CD4-positive, CD25-positive, alpha-beta regulatory T cell (primary cell): ENCODE measurements around the gene SCT. TPM values are rescaled to one million over a fixed set of nuclear protein-coding genes. Genes with fewer than 3 reads are reported as not detected.

Source experiments
- ATAC-seq, 2 donors: fragments of 150-1000 bp; cut with Tn5 transposase; one replicate each; pipeline ENCODE4 v1.10.0; 2021; ENCODE audit warnings: low read depth in 2 of 2, moderate number of reproducible peaks in 2 of 2, moderate library complexity in 1 of 2
- DNase-seq, 3 donors: peaks; one replicate each; pipeline versions ENCODE4 v3.0.0 to v3.0.0-alpha.2; 2012 to 2022; ENCODE audit warnings: mixed read lengths in 1 of 3
- H3K27ac ChIP-seq: one replicate; pipeline ENCODE4 v1.7.0; 2013; ENCODE audit warnings: mild to moderate bottlenecking, low read length; ENCODE audit not compliant: insufficient read depth, poor library complexity, severe bottlenecking
- H3K27me3 ChIP-seq: one replicate; pipeline ENCODE4 v1.7.0; 2013; ENCODE audit warnings: low read length; ENCODE audit not compliant: control insufficient read depth, insufficient read depth
- H3K36me3 ChIP-seq: one replicate; pipeline ENCODE4 v1.7.0; 2013; ENCODE audit warnings: mild to moderate bottlenecking, low read length, moderate library complexity; ENCODE audit not compliant: control insufficient read depth, insufficient read depth
- H3K4me1 ChIP-seq: 2 replicates; pipeline ENCODE4 v1.7.0; 2013; ENCODE audit warnings: mild to moderate bottlenecking, low read length; ENCODE audit not compliant: insufficient read depth, control insufficient read depth, poor library complexity, severe bottlenecking
- H3K4me3 ChIP-seq: one replicate; pipeline ENCODE4 v1.7.0; 2013; ENCODE audit warnings: low read depth, mild to moderate bottlenecking, low read length, moderate library complexity
- H3K9me3 ChIP-seq, 2 experiments: 1 replicate in 1 of 2; 2 replicates in 1 of 2; pipeline ENCODE4 v1.7.0; 2013; ENCODE audit warnings: low read length in 2 of 2, mild to moderate bottlenecking in 1 of 2, moderate library complexity in 1 of 2; ENCODE audit not compliant: control insufficient read depth in 2 of 2
- H3K27ac Mint-ChIP-seq, 3 donors: one replicate each; pipeline ENCODE4 v1.8.0; 2020 to 2022; ENCODE audit warnings: mild to moderate bottlenecking in 3 of 3, mixed read lengths in 3 of 3, moderate library complexity in 2 of 3
- H3K27me3 Mint-ChIP-seq: one replicate; pipeline ENCODE4 v1.8.0; 2022; ENCODE audit warnings: mild to moderate bottlenecking, mixed read lengths
- H3K36me3 Mint-ChIP-seq: one replicate; pipeline ENCODE4 v1.8.0; 2020; ENCODE audit warnings: mixed read lengths
- H3K4me1 Mint-ChIP-seq, 4 donors: one replicate each; pipeline ENCODE4 v1.8.0; 2020 to 2022; ENCODE audit warnings: mixed read lengths in 4 of 4, mild to moderate bottlenecking in 1 of 4
- H3K4me3 Mint-ChIP-seq, 4 donors: one replicate each; pipeline ENCODE4 v1.8.0; 2020 to 2022; ENCODE audit warnings: mild to moderate bottlenecking in 4 of 4, mixed read lengths in 4 of 4, moderate library complexity in 3 of 4
- H3K9me3 Mint-ChIP-seq, 7 donors: one replicate each; pipeline ENCODE4 v1.8.0; 2020 to 2022; ENCODE audit warnings: mixed read lengths in 7 of 7, mild to moderate bottlenecking in 3 of 7, moderate library complexity in 2 of 7
- polyA plus RNA-seq, 4 donors: library from polyadenylated mRNA; unstranded; fragments of 300-500 nt; fragmentation: Illumina TruSeq; gene quantifications; one replicate each; pipeline ENCODE4 v1.2.3, GENCODE V29; 2021
- total RNA-seq: library from RNA; stranded (reverse); gene quantifications from one replicate; pipeline ENCODE4 v1.2.3, GENCODE V29; 2022

Gene SCT
- total and polyA plus RNA-seq, 5 donors from 2014 or later, result not detected

DNA sequence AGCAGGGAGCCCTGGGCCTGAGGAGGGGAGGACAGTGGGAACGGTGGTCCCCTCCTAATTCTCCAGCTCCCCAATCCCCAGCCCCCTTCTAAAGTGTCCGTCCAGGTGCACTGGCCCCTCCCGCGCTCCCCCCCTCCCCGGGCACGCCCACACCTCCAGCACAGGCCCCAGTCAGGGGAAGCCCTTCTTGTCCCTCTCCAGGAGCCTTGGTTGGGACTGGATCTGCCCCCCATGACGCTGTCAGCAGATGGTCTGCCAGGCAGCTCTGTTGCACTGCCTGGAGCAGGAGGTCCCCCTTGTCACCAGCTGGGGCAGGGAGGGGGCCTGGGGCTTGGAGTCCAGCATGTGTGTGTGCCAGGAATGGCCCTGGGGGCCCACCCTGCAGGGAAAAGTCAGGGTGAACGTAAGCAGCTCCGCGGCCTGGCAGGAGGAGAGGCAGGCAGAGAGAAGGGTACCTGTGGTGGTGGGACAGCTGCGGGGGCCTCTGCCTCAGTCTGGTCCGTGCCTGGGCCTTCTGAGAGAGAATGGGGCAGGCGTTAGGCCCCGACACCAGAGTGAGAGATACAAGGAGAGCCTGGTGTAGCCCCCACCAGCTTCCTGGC, 12.9 kb downstream of the SCT start:
- DNase-seq (no peak), ATAC-seq (no peak)
- H3K27ac ChIP-seq, result peak overlapping the region; percentile 93
- peak overlapping the region; percentile 65 to 84 (median 80) for H3K4me3 Mint-ChIP-seq
- H3K36me3 ChIP-seq, result peaks cover 28% of the 10 kb centered on the region
- H3K9me3 Mint-ChIP-seq, result no peaks in the 10 kb centered on the region
- no peaks in the 10 kb centered on the region for H3K27me3 Mint-ChIP-seq
- no peak overlapping the region for H3K4me3 ChIP-seq
- H3K9me3 ChIP-seq, result no peaks in the 10 kb centered on the region
- no peaks in the 10 kb centered on the region for H3K27me3 ChIP-seq
- H3K4me1 Mint-ChIP-seq, result peaks cover 0 to 27% (median 4%) of the 10 kb centered on the region in 4 donors
- H3K36me3 Mint-ChIP-seq, result peaks cover 4% of the 10 kb centered on the region
- peak overlapping the region; percentile 65 to 86 (median 66) for H3K27ac Mint-ChIP-seq
- H3K4me1 ChIP-seq, result peaks cover 30% of the 10 kb centered on the region

GRCh38 chr11:613369-613968, 13.5 kb downstream of the SCT start:
- Histone ChIP-seq H3K9me3 (no peaks in the 10 kb centered on the region), H3K4me1 (peaks cover 30% of the 10 kb centered on the region), H3K4me3 (no peak overlapping the region), H3K27ac (peak overlapping the region; percentile 93), H3K36me3 (peaks cover 33% of the 10 kb centered on the region), H3K27me3 (no peaks in the 10 kb centered on the region)
- DNase-seq (peak; percentile 78 to 83 (median 81)), ATAC-seq (peak; percentile 31 to 39)
- Mint-ChIP-seq H3K27me3 (no peaks in the 10 kb centered on the region), H3K9me3 (peaks cover 0 to under 1% (median 0%) of the 10 kb centered on the region in 7 donors), H3K27ac (peak overlapping the region in 2 of 3 donors; percentile 82 to 86), H3K4me1 (peaks cover 0 to 27% (median 4%) of the 10 kb centered on the region in 4 donors), H3K4me3 (peak overlapping the region in 1 of 4 donors; percentile 41), H3K36me3 (peaks cover 4% of the 10 kb centered on the region)

DNA sequence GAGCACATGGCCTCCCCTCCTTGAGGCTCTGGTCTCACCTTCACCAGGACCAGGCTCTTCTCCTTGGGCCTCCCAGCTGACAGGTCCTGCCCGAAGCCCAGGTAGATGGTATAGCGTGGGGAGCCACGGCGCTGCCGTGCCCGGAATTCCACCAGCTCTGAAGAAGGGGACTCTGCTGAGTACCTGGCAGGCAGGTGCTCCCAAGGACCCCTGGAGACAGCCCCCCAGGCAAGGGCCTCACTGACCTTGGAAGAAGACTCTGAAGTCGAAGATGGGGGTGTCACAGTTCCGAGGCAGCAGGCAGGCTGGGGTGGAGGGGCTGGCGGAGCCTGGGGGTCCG, 14.1 kb downstream of the SCT start:
- Mint-ChIP-seq H3K4me1 (peaks cover 0 to 27% (median 4%) of the 10 kb centered on the region in 4 donors), H3K9me3 (peaks cover 0 to 2% (median 0%) of the 10 kb centered on the region in 7 donors), H3K4me3 (peak overlapping the region in 1 of 4 donors; percentile 85), H3K27me3 (no peaks in the 10 kb centered on the region), H3K27ac (peak overlapping the region in 2 of 3 donors; percentile 75 to 91), H3K36me3 (peaks cover 4% of the 10 kb centered on the region)
- H3K36me3 ChIP-seq, result peaks cover 38% of the 10 kb centered on the region
- H3K4me3 ChIP-seq, result no peak overlapping the region
- no peak for DNase-seq
- no peaks in the 10 kb centered on the region for H3K9me3 ChIP-seq
- peak overlapping the region; percentile 84 for H3K27ac ChIP-seq
- ATAC-seq, result no peak
- H3K4me1 ChIP-seq, result peaks cover 30% of the 10 kb centered on the region
- no peaks in the 10 kb centered on the region for H3K27me3 ChIP-seq

DNA sequence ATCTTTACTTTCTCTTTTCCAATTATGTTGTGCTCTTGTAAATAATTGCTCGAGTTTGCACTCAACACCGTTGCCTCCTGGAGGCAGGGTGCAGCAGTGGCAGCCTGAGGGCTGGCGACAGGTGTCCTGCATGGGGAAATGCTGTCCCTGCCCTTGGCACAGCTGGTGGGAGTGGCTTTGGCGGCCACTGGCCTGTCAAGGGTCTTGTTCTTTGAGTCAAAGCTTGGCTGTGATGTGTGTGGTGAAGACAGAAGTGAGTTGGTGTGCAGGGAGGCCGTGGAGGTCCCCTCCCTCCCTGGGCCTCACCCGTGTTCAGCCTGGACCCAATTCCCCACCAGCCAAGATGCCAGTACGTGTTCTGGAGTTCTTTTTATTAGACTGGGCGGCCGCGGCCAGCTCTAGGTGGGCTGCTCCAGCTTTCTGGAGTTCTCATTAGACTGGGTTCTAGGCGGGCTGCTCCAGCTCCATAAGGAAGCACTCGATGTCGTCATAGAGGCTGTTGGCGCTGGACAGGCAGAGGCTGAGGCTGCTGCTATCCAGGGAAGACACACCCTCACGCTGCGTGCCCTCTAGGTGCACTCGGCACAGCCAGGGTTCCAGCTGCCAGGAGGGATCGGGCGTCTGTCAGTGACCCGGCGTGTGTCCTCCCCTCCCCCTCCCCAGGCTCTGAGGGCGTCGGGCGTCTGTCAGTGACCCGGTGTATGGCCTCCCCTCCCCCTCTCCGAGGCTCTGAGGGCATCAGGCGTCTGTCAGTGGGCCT, 14.6 kb downstream of the SCT start:
- Histone ChIP-seq H3K4me1 (peaks cover 30% of the 10 kb centered on the region), H3K27me3 (no peaks in the 10 kb centered on the region), H3K4me3 (no peak overlapping the region), H3K27ac (peak overlapping the region; percentile 84), H3K36me3 (peaks cover 42% of the 10 kb centered on the region), H3K9me3 (no peaks in the 10 kb centered on the region)
- H3K4me3 Mint-ChIP-seq, result peak overlapping the region; percentile 47 to 85 (median 58)
- peaks cover 4% of the 10 kb centered on the region for H3K36me3 Mint-ChIP-seq
- ATAC-seq, result no peak
- H3K27me3 Mint-ChIP-seq, result no peaks in the 10 kb centered on the region
- H3K27ac Mint-ChIP-seq, result peak overlapping the region; percentile 84 to 91 (median 86)
- DNase-seq, result peak in 1 of 3 donors; percentile 39
- H3K4me1 Mint-ChIP-seq, result peaks cover 0 to 27% (median 4%) of the 10 kb centered on the region in 4 donors
- H3K9me3 Mint-ChIP-seq, result peaks cover 0 to 2% (median 0%) of the 10 kb centered on the region in 7 donors

DNA sequence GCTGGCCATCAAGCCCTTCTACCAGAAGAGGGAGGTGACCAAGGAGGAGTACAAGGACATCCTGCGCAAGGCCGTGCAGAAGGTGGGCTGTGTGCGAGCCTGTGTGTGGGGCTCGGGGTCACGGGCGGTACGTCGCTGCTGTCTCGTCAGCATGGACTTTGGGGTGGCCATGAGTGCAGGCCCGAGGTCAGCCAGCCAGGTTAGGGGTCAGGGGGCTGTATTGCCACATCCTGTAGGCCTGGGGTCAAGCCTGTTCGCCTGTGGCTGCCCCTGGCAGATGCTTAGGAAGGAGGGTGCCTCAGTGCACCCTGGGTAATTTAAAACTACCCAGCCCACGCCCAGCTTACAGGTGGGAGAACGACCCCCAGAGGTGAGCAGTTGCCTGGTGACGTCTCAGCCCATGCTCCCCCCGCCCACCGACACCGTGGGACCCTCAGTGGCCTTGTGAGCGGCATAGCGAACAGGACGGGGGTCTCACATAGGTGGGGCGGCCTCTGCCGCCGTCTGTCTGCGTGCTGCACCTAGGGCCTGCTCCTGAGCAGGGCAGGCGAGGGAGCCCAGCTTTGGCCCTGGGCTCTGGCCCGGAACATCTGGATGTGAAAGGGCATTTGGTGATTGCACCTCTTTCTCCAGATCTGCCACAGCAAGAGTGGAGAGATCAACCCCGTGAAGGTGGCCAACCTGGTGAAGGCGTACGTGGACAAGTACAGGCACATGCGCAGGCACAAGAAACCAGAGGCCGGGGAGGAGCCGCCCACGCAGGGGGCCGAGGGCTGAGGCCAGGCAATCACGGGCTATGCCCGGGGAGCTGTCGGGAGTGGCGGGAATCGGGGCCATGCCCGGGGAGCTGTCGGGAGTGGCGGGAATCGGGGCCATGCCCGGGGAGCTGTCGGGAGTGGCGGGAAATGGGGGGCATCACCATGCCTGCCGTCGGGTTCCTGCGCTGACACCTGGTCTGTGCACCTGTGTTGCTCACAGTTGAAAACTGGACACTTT, 15.7 kb downstream of the SCT start:
- peak overlapping the region; percentile 84 for H3K27ac ChIP-seq
- H3K9me3 ChIP-seq, result no peaks in the 10 kb centered on the region
- H3K4me3 Mint-ChIP-seq, result peak overlapping the region in 1 of 4 donors; percentile 25
- DNase-seq (no peak), ATAC-seq (no peak)
- no peaks in the 10 kb centered on the region for H3K27me3 ChIP-seq
- no peak overlapping the region for H3K4me3 ChIP-seq
- no peaks in the 10 kb centered on the region for H3K27me3 Mint-ChIP-seq
- peaks cover 26% of the 10 kb centered on the region for H3K4me1 ChIP-seq
- H3K9me3 Mint-ChIP-seq, result peaks cover 0 to 2% (median 0%) of the 10 kb centered on the region in 7 donors
- H3K36me3 Mint-ChIP-seq, result peaks cover 4% of the 10 kb centered on the region
- peak overlapping the region in 2 of 3 donors; percentile 84 to 91 for H3K27ac Mint-ChIP-seq
- peaks cover 0 to 26% (median 4%) of the 10 kb centered on the region in 4 donors for H3K4me1 Mint-ChIP-seq
- H3K36me3 ChIP-seq, result peaks cover 53% of the 10 kb centered on the region

GRCh38 chr11:610146-610801, 16.7 kb downstream of the SCT start:
- DNase-seq (no peak), ATAC-seq (no peak)
- H3K4me3 Mint-ChIP-seq, result no peak overlapping the region
- Histone ChIP-seq H3K27ac (no peak overlapping the region), H3K36me3 (peaks cover 60% of the 10 kb centered on the region), H3K4me3 (no peak overlapping the region), H3K4me1 (peaks cover 23% of the 10 kb centered on the region), H3K27me3 (no peaks in the 10 kb centered on the region), H3K9me3 (no peaks in the 10 kb centered on the region)
- no peaks in the 10 kb centered on the region for H3K27me3 Mint-ChIP-seq
- no peak overlapping the region for H3K27ac Mint-ChIP-seq
- peaks cover 0 to 2% (median 0%) of the 10 kb centered on the region in 7 donors for H3K9me3 Mint-ChIP-seq
- H3K36me3 Mint-ChIP-seq, result peaks cover 4% of the 10 kb centered on the region
- peaks cover 0 to 19% (median 1%) of the 10 kb centered on the region in 4 donors for H3K4me1 Mint-ChIP-seq
